OCI-LY1 (cell line): ENCODE data around the gene PXK.

Experiments used
- H2AFZ ChIP-seq: fragments of 200-600 bp; sonication (generic), shearing (Covaris generic); 2 replicates; pipeline ENCODE4 v1.6.0; 2014; ENCODE audit warnings: antibody characterized with exemption, mild to moderate bottlenecking, low read length
- H3F3A ChIP-seq: fragments of 200-600 bp; sonication (generic), shearing (Covaris generic); 2 replicates; pipeline ENCODE4 v1.6.0; 2014; ENCODE audit warnings: mild to moderate bottlenecking, antibody characterized with exemption, low read length, moderate library complexity; ENCODE audit not compliant: insufficient read depth
- H3K27ac ChIP-seq: fragments of 200-600 bp; sonication (generic); 2 replicates; pipeline ENCODE4 v1.5.1; 2014; ENCODE audit warnings: low read length, mixed run types, mild to moderate bottlenecking, low read depth; ENCODE audit not compliant: poor library complexity, severe bottlenecking
- H3K27me3 ChIP-seq: fragments of 200-600 bp; sonication (generic); 2 replicates; pipeline ENCODE4 v1.6.0; 2014; ENCODE audit warnings: antibody characterized with exemption, mild to moderate bottlenecking, low read length, moderate library complexity; ENCODE audit not compliant: insufficient read depth
- H3K36me3 ChIP-seq: fragments of 200-600 bp; sonication (generic); 2 replicates; pipeline ENCODE4 v1.6.1; 2014; ENCODE audit warnings: mild to moderate bottlenecking, antibody characterized with exemption, low read length, moderate library complexity, mixed read lengths; ENCODE audit not compliant: insufficient read depth
- H3K4me1 ChIP-seq: fragments of 200-600 bp; sonication (generic); 2 replicates; pipeline ENCODE4 v1.5.1; 2014; ENCODE audit warnings: mild to moderate bottlenecking, low read length, moderate library complexity; ENCODE audit not compliant: insufficient read depth, severe bottlenecking
- H3K4me2 ChIP-seq: fragments of 200-600 bp; sonication (generic), shearing (Covaris generic); 2 replicates; pipeline ENCODE4 v1.6.1; 2014; ENCODE audit warnings: low read length
- H3K4me3 ChIP-seq: fragments of 200-600 bp; sonication (generic); 2 replicates; pipeline ENCODE4 v1.5.1; 2014; ENCODE audit warnings: low read length, low read depth, mild to moderate bottlenecking, mixed read lengths; ENCODE audit not compliant: poor library complexity, severe bottlenecking
- H3K79me2 ChIP-seq: fragments of 200-600 bp; shearing (Covaris generic); 2 replicates; pipeline ENCODE4 v1.6.1; 2016; ENCODE audit warnings: mixed run types, low read length, mixed read lengths; ENCODE audit not compliant: insufficient read depth
- H3K9ac ChIP-seq: fragments of 200-600 bp; sonication (generic), shearing (Covaris generic); 2 replicates; pipeline ENCODE4 v1.6.1; 2014; ENCODE audit warnings: mild to moderate bottlenecking, low read length, mixed read lengths
- H3K9me2 ChIP-seq: fragments of 200-600 bp; sonication (generic), shearing (Covaris generic); 2 replicates; pipeline ENCODE4 v1.6.1; 2014; ENCODE audit warnings: low read depth, mild to moderate bottlenecking, low read length, mixed read lengths
- H3K9me3 ChIP-seq: fragments of 200-600 bp; shearing (Covaris generic); 2 replicates; pipeline ENCODE4 v1.6.1; 2014; ENCODE audit warnings: low read length, mixed read lengths
- H4K20me1 ChIP-seq: fragments of 200-600 bp; sonication (generic), shearing (Covaris generic); 2 replicates; pipeline ENCODE4 v1.6.0; 2016; ENCODE audit warnings: mild to moderate bottlenecking, low read length; ENCODE audit not compliant: insufficient read depth
- EZH2 ChIP-seq: fragments of 200-600 bp; sonication (generic), shearing (Covaris generic); IDR thresholded peaks from 2 replicates; pipeline ENCODE4 v1.8.0; 2017; ENCODE audit warnings: borderline replicate concordance, mixed run types, mild to moderate bottlenecking, antibody characterized with exemption, low read length, moderate library complexity, mixed read lengths
- TF ChIP-seq, protein P1 (sequence below): fragments of 200-600 bp; sonication (generic), shearing (Covaris generic); IDR thresholded peaks from 2 replicates; pipeline ENCODE4 v1.5.1; 2017; ENCODE audit warnings: mild to moderate bottlenecking, antibody characterized with exemption, low read length, moderate library complexity, mixed read lengths

The PXK gene

DNA sequence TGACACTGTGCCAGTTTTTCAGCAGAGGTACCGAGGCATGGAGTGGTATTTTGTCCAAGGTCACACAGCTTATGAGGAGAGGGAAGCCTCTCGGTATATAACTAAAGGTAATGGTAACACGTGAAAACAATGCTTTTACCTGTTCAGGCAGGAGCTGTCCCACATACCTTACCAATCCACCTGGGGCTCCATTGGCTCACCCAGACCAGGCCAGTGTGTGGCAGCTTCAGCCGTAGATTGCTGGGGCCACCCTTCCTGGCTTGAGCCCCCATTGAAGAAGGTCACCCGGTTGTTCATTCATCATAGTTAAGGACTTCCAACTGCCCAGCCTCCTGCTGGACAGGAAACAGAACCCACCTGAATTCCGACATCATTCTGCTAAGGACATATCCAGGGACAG, 35.8 kb upstream of the PXK start:
- Histone ChIP-seq H3K27ac (no peak overlapping the region), H3K79me2 (no peaks in the 10 kb centered on the region), H3K4me2 (no peak overlapping the region), H3K4me3 (no peak overlapping the region), H3K9me2 (no peaks in the 10 kb centered on the region), H2AFZ (no peak overlapping the region), H3K27me3 (peaks cover 10% of the 10 kb centered on the region; the same call in 1 of the 2 replicates), H3K36me3 (peaks cover 7% of the 10 kb centered on the region; the same call in 1 of the 2 replicates), H4K20me1 (no peaks in the 10 kb centered on the region), H3K9ac (no peak overlapping the region), H3F3A (no peaks in the 10 kb centered on the region), H3K4me1 (no peaks in the 10 kb centered on the region), H3K9me3 (no peaks in the 10 kb centered on the region; the same call in 1 of the 2 replicates)
- TF ChIP-seq EZH2 = no peak
- TF ChIP-seq, protein P1, sequence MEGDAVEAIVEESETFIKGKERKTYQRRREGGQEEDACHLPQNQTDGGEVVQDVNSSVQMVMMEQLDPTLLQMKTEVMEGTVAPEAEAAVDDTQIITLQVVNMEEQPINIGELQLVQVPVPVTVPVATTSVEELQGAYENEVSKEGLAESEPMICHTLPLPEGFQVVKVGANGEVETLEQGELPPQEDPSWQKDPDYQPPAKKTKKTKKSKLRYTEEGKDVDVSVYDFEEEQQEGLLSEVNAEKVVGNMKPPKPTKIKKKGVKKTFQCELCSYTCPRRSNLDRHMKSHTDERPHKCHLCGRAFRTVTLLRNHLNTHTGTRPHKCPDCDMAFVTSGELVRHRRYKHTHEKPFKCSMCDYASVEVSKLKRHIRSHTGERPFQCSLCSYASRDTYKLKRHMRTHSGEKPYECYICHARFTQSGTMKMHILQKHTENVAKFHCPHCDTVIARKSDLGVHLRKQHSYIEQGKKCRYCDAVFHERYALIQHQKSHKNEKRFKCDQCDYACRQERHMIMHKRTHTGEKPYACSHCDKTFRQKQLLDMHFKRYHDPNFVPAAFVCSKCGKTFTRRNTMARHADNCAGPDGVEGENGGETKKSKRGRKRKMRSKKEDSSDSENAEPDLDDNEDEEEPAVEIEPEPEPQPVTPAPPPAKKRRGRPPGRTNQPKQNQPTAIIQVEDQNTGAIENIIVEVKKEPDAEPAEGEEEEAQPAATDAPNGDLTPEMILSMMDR = no peak

DNA sequence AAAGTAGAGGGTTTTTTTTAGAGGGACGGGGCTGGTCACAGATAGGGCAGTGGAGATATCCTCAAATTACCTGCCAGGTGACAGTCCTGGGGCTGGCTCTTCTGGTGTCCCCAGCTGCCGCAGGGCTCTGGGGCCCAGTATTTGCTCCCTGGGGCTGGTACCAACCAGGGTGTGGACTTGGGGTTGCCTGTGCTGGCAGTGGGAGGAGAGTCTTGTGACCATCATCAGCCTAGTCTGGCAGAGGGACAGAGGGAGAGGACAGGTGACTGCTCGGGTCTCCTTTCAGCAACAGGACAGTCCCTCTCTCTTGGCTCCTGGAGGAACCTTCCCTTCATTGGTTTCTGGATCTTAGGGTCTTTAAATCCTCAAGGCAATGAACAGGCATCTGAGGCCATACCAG, 34.5 kb upstream of the PXK start:
- TF ChIP-seq, protein P1 = no peak
- TF ChIP-seq EZH2 = no peak
- Histone ChIP-seq H3K27me3 (peaks cover 12% of the 10 kb centered on the region; the same call in 1 of the 2 replicates), H3K36me3 (peaks cover 7% of the 10 kb centered on the region; the same call in 1 of the 2 replicates), H3K4me2 (no peak overlapping the region), H3K9me3 (no peaks in the 10 kb centered on the region; the same call in 1 of the 2 replicates), H3K9ac (no peak overlapping the region), H3K4me1 (no peaks in the 10 kb centered on the region), H4K20me1 (no peaks in the 10 kb centered on the region), H3K79me2 (no peaks in the 10 kb centered on the region), H3K27ac (no peak overlapping the region), H3K9me2 (no peaks in the 10 kb centered on the region), H3K4me3 (no peak overlapping the region), H2AFZ (no peak overlapping the region), H3F3A (no peaks in the 10 kb centered on the region)

DNA sequence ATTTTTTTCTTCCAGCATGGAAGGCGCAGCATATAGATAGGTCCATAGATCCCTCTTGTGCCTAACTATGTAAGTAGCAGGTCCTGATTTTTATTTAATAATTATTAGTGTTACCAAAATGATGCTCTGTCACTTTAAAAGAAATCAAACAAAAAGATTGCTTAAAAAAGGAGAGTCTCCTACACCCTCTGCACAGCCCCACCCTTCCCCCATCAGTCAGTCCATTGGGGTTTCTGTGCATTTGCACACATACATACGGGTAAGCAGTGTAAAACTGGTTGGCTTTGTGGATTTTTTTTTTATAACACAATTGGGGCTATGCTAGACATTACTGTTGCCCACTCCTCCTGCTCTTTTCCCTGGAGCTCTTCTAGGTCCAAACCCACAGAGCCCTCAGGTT, 33.6 kb upstream of the PXK start:
- Histone ChIP-seq H3K4me2 (no peak overlapping the region), H3K9me3 (no peaks in the 10 kb centered on the region; the same call in 1 of the 2 replicates), H3K4me1 (no peaks in the 10 kb centered on the region), H3K9me2 (no peaks in the 10 kb centered on the region), H3K79me2 (no peaks in the 10 kb centered on the region), H4K20me1 (no peaks in the 10 kb centered on the region), H3K27me3 (peaks cover 12% of the 10 kb centered on the region; the same call in 1 of the 2 replicates), H3K9ac (no peak overlapping the region), H3K36me3 (peaks cover 4% of the 10 kb centered on the region; the same call in 1 of the 2 replicates), H3K27ac (no peak overlapping the region), H3K4me3 (no peak overlapping the region), H2AFZ (no peak overlapping the region), H3F3A (no peaks in the 10 kb centered on the region)
- TF ChIP-seq, protein P1 = no peak
- no peak for TF ChIP-seq EZH2
